Suppressor macrophage (primary cell): ENCODE measurements around the gene LCMT2.
A peak's percentile ranks its signal among the peaks of the same experiment; 100 is the strongest.
"Not testable (repeated sequence)": the region's sequence is repeated elsewhere in the genome, so short reads cannot be mapped to it uniquely, and the experiment has no call there.

Source experiments
- DNase-seq, 4 experiments: peaks; one replicate each; pipeline ENCODE4 v3.0.0-alpha.2; 2020 to 2022

The LCMT2 gene

DNA sequence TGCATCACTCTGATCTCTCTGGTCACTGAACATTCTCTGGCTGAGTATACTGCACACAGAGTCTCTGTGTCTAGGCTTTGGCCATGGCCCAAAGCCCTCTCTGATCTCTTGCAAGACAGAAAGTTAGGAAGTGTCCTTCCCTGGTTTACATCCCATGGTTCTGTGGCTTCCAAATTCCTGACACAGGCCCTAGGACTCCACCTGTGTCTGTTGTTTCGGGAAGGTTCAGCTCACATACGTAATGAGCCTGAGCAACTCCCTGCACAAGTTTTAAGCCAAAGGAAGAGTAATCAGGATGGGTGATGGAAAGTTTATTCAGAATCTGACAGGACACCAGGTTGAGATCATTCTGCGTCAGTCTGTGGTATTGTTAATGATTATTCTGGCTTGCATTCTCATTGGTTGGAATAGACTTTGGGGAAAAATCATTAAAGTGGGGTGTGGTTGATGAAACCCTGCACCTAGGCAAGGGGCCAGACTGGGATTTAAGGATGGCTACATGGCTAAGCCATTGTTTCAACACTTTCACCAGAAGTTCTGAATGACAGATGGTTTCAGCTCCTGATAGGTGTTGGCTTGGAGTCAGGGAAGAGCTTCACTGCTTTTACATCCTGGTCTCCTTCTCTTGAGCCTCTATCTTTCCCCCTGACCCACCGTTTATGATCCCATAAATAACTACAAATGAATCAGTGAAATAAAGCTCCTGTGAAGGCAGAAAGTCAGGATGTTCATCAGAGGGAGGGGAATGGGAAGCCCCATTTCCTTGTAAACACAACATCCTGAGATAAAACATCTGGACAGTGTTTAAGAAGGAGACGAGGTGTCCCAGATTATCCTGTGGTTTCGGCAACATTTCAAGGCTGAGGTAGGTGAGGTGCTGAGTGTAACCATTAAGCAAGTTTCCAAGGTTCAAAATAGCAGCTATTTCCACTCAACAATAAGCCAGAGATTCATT, 14.1 kb downstream of the LCMT2 start:
- DNase-seq: no peak

DNA sequence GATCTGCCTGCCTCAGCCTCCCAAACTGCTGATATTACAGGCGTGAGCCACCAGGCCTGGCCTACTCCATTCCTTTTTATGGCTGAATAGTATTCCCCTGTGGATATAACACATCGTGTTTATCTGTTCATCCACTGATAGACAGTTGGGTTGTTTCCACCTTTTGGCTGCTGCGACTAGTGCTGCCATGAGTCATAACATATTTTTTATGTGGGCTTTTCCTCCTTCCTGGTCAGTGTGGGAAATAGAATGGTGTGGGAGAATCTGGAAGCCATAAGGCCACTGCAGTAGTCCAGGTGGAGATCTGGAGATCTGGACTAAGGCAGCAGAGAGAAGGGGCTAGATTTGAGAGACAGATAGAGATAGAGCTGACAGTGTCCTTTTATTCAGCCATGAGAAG, 16.2 kb downstream of the LCMT2 start:
- DNase-seq: no peak

GRCh38 chr15:43312378-43312777, 18.0 kb downstream of the LCMT2 start:
- no peak for DNase-seq

- no peak for DNase-seq
Measured at GRCh38 chr15:43302205-43302817, 28.1 kb downstream of the LCMT2 start, which contains the start of gene TGM7. TGM7 (minus strand) TSS chr15:43302255.

- no peak for DNase-seq
Measured at GRCh38 chr15:43299884-43300283, 30.5 kb downstream of the LCMT2 start.

DNA sequence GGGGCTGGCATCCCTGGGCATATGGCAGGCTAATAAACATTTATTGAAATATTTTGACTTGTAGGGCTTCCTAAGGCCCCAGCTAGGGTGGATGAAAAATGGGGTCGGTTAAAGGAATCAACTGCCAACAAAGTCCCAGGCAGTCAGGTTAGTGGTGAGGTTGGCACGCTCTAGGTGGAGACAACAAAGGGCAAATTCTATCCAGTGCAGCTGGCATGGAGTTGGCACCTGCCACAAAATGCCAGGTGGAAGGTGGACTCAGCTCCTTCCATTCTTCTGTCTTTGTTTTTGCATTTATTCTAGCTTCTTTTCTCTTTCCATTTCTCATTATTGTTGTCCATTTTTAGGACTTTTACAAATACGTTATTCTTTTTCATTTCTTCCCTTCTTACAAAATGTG, 31.0 kb downstream of the LCMT2 start:
- DNase-seq: no peak

- no peak for DNase-seq
Measured at GRCh38 chr15:43294091-43294706, 36.2 kb downstream of the LCMT2 start.

DNA sequence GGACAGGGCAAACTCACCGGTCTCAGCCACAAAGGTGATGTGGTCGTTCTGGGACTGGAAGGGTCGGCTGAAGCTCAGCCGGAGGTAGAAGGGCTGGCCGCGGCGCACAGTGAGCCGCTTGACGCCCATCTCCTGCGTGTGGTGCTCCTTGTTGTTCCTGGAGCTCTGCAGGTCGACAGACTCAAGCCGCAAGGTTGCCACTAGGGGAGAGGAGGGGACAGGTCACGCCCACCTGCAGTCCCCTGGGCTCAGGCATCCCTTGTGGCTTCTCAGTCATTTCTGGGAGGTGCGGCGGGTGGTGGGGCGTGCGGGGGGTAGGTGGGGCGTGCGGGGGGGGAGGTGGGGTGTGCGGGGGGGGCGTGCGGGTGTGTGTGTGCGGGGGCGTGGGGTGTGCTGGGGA, 36.9 kb downstream of the LCMT2 start:
- DNase-seq: no peak

DNA sequence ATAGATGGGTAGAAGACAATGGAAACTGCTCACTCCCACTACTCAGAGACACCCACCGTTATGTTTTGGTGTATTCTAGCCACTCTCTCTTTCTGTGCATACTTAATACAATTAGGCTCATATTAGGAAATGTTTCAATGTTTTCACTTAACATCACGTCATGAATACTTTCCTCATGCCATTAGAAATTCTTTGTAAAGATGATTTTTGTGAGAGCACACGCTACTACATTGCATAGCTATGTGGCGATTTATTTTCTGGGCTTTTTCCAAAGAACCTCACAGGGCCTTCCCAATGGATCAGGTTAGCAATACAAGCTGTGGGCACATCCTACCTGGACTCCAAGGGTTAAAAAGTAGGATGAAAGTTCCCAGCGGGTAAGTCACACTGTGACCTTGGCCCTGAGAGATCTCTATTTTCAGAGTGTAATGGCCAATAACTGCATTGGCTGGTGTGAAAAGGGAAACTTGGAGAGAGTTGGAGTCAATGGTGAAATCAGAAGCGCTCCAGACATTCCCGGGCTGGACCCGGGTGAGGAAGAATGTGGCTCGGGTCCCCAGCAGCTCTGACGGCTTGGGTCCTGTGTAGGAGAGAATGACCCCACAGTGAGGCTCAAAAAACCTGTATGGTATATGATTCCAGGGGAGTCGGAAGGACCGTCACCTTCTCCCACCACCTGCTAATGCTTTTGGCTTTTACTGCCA, 37.8 kb downstream of the LCMT2 start:
- no peak for DNase-seq

- not testable (repeated sequence) for DNase-seq
Measured at GRCh38 chr15:43289656-43290055, 40.7 kb downstream of the LCMT2 start.

DNA sequence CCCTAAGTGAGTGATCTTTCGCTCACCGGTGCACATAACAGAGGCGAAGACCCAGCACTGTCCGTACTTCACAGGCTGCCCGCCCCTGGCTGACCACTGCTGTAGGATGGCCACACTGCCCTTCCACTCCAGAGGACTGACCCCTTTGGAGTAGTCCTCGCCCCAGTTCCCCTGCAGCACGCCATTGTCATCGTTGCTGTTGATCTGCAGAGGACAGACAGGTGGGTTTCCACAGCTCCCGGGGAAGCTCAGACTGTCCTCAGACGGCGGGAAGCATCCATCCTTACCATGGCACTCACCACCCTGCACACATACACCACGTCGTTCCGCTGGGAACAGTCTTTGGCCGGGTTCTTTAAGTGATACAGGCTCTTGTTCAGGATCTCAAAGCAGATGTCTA, 43.1 kb downstream of the LCMT2 start:
- no peak for DNase-seq

DNA sequence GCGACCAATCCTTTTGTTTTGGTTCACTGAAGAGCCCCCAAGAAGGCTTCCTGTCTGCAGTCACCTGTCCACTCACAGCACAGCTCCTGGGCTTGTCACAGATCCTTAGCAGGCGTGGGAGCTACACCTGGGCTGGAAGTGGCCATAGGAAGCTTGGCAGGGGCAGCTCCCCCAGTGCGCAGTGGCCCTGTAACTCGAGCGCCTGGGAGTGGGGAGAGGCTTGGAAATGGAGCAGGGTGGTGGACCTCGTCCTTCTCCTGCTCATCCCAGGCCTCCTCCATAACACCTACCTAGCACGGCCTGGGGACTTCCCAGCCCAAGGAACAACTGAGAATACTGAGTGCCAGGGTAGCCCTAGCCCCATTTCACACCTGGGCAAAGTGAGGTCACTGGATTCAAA, 44.3 kb downstream of the LCMT2 start:
- no peak for DNase-seq

DNA sequence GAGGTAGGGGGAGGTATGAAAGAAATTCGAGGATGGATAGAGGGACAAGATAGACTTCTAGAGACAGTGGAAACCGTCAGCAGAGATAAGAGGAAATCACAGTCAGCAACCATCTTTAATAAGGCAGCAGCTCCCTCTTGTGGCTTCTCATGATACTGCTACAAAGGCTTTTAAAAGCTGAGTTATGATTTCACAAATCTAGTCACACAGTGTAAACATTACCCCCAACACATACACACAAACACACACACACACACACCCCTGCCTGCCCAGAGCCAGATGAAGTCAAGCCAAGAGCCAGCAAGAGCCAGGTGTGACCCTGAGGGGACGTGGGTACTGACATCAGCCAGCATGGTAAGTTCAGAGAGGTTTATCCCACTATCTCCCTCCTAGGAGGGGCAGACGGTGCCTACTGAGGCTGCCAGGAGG, 44.8 kb downstream of the LCMT2 start:
- peak; percentile 80 to 91 (median 84) for DNase-seq

- no peak for DNase-seq
Measured at GRCh38 chr15:43283526-43283925, 46.8 kb downstream of the LCMT2 start.

DNA sequence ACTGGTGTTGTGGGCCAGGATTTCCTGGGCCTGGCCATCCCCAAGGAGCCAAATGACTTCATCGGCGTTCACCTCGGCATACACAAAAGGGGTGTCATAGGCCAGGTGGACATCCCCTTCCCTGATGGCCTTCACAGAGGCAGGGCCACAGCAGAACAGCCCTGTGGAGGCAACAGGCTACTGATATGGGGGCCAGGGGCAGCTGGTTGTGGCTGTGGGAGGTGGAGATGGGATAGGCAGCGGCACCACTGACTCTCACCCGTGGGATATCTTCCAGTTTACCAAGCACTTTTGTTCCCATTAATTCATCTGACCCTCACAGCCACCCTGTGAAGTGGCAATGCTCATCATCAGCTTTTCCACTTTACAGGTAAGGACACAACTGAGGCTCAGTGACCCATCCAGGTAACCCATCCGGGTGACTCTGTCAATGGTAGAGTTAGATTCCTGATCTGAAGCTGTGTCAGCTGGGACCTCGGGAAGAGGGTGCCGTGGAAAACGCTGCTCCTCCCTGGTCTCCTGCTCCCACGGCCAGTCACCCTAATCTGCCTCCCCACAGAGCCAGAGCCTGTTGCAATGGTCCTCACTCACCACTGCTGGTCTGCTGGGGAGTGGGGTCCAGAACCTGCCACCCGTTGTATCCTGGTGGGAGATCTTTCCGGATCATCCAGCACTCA, 48.3 kb downstream of the LCMT2 start:
- no peak for DNase-seq

DNA sequence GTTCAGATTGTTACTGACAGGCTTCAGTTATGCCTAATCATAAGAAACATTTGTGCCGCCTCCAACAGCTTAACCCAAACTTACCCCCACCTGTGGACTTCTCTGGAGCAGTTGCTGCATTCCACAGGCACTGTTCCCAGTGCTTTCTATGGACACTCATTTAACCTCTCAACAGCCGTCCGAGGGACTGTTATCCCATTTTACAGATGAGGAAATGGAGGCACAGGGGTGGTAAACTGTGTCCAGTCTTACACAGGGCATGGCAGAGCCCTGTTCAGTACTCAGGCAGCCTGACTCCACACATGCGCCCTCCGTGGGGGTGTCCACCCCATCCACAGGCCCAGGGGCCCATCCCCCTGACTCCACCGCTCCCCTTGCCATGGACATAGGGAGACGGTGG, 49.4 kb downstream of the LCMT2 start:
- no peak for DNase-seq

GRCh38 chr15:43279496-43279895, 50.9 kb downstream of the LCMT2 start:
- DNase-seq: no peak

DNA sequence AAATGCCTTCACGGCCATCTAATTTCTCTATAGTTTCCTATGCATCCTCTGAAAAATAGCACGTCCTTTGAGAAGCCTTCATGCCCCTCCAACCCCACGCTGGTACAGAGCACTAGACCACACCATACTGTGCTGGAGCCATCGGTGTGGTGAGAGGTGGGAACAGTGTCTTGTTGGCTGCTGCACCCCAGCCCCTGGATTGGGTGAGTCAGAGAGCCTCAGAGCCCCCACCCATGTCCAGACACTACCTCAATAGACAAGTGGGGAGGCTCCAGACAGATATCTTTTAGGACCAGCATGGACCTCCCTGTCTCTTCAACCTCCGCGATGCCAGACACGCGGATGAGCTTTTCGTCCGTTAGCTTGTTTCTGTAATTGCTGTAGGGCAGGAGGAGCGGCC, 51.5 kb downstream of the LCMT2 start:
- DNase-seq: no peak

- DNase-seq: no peak
Measured at GRCh38 chr15:43277901-43278300, 52.5 kb downstream of the LCMT2 start.

GRCh38 chr15:43277231-43277823, 53.0 kb downstream of the LCMT2 start:
- DNase-seq: no peak

DNA sequence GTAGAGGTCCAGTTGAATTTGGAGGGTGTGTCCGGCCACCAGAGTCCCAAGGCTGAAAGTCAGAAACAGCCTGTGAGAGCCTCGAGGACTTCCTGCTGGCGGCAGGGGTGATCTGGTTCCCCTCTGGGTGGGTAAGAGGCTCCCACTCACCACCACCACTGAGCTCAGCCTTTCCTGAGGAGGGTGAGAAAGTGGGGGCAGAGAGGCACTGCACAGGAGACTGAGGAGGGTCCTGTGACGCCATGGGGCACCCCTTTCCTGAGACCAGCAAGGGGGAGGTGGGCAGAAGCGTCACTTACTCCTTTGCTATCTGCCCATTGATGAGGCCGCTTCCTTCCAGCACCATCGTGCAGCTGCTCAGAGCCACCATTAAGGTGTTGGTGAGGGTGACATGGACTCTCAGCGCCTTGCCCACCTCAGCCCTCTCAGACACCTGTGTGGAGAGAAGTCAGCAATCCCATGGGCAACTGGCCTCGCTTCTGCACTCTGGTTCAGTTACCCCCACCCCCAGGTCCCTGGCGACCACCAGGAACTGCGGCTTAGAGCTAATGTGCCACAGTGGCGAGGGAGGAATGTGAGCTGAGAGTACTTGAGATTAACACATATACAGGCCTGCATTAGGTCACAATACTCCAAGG, 53.7 kb downstream of the LCMT2 start:
- no peak for DNase-seq
